HG03103 (cell line): ENCODE data around the gene TTC7B.

Source experiments
- ATAC-seq: cut with Tn5 transposase; IDR thresholded peaks from one replicate; pipeline ENCODE4 v1.9.1; 2021; ENCODE audit warnings: low read depth; ENCODE audit not compliant: unreplicated experiment

The TTC7B gene

DNA sequence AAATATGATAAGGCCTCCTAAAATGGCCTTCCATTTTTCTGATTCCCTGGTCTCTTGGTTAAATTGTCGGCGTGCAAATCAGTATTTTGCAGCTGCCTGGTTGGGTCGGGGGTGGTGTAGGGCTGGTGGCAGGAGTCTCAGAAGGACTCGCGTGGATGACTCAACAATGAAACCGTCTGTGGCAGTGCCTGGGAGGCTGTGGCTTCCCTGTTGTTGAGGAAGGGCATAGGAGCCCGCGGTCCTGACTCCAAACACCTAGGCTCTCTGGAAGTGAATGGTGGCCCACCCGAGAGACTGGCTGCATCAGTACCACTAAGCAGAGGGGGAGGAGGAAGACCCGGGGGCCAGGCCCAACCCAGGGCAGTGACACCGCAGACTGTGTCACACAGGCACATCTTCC, 207.9 kb downstream of the TTC7B start:
- no peak for ATAC-seq

DNA sequence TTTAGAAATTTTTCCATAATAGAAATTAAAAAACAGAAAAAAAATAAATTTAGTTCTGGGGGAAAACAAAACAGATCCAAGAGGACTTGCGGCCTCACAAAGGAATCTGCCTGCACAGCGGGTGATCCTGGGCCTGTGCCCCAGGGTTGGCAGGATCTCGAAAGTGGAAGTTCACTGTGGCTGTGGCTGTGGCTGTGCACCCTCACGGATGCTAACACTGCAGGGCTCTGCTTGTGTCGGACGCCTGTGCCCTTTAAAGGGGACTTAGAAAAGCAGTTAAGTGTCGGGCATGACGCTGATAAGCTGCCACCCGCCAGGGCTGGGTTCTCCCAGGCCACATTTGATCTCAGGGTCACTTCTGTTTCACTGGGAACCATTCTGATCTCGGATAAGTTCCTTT, 209.1 kb downstream of the TTC7B start:
- no peak for ATAC-seq

DNA sequence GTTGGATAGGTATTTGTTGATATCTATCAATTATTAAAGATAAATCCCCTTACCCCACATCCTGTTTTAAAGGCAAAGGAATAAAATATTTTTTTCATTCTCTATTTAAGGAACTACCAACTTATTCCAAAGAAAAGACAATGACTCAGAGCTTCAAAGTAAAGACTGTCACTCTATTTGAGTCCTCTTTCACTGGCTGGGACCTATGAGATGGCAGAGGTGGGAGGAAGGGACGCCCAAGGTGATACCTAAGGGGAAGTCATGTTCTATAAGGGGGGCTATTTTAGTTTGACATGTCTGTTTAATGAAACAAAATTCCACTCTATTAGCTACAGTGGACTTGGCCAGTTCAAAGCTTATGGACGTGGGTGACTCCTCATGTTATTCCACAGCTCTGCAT, 209.8 kb downstream of the TTC7B start:
- no peak for ATAC-seq

DNA sequence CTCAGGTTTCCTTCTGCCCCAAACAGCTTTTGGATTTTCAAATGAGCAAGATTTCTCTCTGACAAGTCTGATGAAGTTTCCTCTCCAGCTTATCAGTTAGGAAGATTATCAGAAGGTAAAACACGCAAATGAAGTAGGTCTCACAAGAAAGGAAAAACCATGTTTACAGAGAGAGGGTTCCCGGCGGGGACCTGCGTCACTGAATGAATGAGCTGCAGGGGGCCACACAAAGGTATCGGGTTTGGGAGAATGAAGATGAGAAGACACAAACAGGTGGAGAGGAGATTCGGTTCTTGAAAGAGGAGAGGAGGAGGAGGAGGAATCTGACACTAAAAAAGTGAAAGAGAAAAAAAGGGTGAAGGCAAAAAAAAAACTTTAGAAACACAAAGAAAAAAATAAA, 210.8 kb downstream of the TTC7B start:
- ATAC-seq, result no peak

DNA sequence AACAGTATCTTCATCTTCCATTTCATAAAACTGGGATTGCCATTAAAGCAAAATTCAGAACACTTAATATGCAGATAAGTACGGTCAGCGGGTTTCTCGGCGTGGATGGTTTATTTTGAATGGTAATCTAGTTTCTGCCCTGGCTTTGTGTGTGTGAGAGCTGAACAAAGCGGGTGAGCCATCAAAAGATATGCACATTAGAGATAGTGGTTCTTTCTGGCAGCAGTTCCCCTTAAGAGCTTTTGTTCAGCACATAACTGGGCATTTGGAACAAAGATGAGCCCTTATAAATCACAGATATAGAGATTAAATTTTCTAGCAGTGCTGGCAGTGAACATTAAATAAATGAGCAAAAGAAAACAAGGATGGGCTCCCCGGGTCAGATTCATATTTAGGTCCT, 211.9 kb downstream of the TTC7B start:
- ATAC-seq, result no peak

DNA sequence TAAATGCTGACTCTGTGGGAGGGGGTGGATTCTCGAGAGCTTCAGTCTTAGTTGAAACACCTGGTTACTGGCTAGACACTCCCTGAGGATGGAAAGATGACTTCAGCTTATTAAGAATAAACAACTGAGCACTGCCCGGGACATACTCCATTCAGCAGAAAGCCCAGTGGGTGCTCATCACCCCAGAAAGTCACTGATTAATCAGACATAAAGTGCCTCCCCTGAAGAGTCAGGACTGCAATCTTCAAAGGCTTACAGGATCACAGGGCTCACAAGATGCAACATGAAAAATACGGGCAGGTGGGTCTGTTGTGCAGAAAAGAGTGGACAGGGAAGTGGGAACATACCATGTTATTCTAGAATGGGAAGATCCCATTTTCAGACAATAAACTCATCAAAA, 212.4 kb downstream of the TTC7B start:
- ATAC-seq, result no peak

DNA sequence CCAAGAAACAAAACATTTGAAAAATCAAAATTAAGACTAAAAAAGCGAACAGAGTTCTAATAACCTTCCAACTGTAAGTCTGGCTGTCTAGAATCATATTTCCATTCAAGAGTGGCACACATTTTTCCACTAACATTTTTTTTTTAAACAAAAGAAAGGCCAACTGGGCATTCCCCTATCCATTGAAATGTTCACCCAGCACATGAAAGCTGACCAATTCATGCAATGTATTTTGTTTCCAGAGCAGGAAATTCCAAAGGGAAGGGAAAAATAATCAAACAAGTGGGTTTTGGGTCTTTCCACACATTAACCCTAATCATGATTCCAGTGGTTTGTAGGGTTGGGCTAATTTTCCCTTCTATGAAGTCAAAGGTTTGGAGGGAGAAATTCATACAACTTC, 212.9 kb downstream of the TTC7B start:
- no peak for ATAC-seq

DNA sequence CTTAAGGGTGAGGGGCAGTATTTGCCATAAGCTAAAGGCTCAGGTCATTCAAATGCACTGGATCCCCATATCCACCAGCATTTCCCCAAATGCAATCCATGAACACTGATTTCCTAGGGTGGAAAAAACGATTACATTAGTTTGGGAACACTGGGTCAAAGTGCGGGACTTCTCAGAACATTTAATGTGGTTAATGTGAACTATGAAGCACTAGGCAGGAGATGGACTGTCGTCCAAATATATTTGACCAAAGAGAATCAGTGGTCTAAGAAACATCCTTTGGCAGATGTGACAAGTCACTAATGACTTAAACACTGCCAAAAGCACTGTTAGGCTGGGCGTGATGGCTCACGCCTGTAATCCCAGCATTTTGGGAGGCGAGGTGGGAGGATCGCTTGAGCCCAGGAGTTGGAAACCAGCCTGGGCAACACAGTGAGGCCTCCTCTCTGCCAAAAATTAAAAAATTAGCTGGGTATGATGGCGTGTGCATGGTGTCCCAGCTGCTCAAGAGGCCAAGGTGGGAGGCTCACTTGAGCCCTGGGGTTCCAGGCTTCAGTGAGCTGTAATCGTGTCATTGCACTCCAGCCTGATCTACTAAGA, 214.0 kb downstream of the TTC7B start:
- ATAC-seq, result no peak

DNA sequence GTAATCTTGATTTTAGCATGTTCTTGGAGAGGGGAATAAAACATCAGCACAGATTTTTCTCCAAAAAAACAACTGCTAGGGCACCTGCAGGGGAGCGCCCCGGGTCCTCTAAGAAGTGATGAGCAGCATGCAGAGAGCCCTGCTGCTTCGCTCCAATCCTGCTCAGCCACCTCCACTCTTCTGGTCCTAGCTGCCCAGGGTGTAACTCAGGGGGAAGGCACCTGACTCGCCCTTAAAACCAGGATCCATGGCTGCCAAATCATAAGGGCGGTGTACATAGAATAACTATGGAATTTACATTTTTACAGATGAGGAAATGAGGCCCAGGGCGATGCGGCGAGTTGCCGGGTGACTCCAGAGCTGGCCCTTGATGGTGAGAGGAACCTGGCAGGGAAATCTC, 214.7 kb downstream of the TTC7B start:
- no peak for ATAC-seq

DNA sequence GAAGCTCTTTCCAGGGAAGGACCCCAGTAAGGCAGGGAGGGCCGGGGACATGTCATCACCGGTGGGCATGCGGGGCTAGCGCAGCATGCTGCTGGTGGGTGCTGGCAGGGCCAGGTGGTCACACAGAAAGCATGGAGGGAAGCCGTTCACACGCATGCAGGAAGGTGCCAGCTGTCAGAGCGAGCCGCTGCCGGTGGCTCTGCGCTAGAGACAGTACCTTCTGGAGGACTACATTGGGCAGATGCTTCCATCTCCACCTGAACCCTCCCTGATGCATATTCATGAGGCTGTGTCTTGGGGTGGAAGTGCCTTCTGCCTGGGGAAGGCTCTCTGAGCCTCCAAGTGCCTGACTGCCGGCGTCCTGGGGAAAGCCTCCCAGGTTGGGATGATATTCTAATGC, 215.6 kb downstream of the TTC7B start:
- ATAC-seq, result no peak

DNA sequence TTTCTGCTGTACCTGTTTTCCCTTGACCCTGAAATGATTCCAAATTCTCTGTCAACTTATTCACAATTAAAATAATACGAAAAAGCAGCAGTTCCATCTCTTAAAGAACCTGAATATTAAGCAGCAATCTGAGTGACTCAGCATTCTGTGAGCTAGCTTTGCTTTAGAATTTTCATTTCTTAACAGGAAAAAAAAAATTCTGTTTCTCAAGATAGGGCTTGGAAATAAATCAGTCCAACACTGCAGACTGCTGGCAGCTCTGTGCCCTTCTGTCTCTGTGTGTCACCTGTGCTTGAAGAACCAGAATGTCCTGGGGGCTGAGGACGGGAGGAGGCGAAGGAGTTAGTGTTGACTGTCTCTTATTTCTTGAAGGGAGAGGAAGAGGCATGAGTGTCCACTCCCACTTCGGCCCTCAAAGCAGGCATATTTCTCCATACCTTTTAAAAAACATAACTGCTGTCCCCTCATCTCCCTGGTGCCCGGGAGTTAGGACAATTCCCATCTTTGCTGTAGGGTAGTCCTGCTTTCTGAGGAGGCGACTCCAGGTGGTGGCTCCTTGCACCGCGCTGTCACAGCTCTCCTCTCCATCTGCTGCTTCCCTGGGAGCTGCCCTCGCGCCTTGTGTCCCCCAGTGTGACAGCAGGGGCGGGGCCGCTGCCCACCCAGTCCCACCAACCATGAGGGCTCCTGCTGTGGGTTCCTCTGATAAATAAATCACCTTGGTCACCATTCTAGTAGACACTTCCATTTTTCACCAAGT, 216.3 kb downstream of the TTC7B start:
- no peak for ATAC-seq

DNA sequence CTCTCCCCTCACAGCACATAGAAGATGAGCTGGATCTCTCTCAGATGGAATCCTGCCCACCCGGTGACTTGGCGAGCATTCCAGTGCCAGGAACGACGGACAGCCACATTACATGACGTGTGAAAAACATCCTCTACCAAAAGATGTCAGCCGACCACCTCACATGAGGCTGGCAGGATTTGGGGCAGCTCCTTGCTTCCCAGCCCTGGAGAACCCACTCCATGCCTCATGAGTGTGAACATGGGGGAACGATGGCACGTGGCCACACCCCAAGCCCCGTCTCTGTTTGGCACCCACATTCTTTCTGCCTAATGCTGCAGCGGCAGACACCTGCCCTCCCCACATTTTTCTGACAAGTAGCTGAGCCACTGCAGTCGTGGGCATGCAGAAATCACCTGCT, 216.9 kb downstream of the TTC7B start:
- no peak for ATAC-seq

DNA sequence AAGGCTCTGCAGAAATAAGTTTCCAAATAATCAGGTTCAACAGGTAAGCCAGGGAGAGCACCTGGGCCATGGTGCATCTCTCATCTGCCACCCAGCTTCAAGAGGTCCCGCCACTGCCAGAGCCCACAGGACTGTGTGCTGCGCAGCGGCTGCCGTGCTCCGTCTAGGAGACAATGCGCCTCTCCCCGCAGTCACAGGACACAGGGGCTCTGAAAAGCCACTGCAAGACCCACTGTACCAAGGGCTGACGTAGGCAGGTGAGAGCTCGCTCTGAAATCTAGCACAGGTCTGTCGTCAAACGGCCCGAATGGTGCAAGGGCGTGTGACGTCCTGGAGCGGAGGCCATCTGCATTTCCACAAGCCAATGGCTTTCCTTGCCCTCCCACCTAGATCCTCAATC, 218.3 kb downstream of the TTC7B start:
- no peak for ATAC-seq

DNA sequence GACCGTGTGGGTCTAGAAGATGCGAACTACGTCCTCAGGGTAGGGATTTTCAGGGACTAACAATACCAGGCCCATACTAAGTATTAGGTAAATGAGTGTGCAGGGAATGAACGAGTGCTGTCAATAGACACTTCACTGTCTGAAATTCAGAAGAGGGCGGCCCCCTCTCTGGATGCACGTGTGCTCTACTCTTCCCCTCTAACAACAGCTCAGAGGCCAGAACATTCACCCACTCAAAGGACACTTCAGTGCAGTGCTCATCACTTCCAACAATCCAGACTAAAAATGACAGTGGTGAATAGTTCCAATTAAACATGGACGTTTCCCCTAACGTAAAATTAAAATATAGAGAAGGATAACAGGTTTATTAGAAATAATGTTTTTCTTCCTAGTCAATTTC, 219.5 kb downstream of the TTC7B start:
- no peak for ATAC-seq

DNA sequence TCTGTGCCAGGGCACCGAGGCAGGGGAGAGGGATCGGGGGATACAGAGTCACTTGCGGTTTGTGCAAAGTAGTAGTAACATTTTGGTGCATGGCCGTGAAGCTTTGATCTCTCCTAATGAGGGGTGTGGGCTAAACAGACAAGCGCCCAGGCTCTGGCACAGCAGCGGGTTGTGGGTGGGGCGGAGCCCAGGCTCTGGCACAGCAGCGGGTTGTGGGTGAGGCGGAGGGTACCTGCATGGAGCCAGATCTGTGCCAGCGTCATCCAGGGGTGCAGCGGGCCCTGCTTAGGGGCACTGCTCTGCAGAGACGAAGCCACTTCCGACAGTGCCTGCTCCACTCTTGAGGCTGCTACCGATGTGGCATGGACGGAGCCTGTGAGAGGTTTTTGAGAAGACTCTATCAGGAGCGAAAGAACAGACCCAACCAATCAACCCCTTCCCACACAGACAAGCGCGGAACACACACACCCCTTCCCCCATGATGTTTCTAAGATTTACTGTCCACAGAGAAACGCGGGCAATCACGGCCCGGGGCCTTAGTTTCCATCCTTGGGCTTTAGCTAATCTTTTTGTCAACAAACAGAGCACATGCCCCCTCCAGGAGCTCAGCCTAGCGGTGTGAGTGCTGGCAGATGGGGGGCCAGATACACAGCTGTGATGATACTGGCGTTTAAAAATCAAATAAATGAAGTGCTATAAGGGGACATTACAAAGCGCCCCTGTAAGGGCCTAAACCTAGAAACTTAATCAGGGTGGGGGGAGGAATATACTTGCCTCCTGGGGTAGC, 222.8 kb downstream of the TTC7B start:
- no peak for ATAC-seq

DNA sequence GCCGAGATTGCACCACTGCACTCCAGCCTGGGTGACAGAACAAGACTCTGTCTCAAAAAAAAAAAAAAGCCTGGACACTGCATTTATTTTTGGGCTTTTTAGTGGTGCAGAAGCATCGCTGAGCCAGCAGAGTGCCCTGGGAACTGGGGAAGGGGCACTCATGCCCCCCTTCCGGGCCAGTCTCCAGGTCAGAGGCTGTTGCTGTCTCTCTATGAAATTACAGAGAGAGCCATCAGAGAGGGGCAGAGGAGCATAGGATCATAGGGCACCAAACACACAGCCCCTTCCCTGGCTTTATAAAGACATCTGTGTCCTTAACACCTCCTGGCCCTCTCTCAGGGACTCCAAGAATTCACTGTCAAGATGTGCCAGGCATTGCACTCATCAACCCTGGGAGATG, 223.6 kb downstream of the TTC7B start:
- no peak for ATAC-seq

DNA sequence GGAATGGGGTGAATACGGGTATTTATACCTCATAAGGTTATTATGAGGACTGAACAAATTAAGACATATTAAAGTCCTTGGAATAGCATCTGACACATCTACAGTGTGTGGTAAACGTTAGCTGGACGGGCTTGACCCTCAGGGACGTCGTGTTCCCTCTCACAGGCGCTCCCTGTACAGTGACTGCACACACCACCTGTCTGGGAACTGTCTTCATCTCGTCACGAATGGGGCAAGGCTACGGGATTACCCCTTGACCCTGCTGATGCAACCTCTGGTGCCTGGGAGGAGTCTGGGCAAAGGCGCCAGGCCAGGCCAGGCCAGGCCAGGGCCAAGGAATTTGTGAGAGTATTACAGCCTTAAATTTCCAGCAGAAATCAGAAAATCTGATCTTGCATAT, 228.3 kb downstream of the TTC7B start:
- ATAC-seq, result no peak

DNA sequence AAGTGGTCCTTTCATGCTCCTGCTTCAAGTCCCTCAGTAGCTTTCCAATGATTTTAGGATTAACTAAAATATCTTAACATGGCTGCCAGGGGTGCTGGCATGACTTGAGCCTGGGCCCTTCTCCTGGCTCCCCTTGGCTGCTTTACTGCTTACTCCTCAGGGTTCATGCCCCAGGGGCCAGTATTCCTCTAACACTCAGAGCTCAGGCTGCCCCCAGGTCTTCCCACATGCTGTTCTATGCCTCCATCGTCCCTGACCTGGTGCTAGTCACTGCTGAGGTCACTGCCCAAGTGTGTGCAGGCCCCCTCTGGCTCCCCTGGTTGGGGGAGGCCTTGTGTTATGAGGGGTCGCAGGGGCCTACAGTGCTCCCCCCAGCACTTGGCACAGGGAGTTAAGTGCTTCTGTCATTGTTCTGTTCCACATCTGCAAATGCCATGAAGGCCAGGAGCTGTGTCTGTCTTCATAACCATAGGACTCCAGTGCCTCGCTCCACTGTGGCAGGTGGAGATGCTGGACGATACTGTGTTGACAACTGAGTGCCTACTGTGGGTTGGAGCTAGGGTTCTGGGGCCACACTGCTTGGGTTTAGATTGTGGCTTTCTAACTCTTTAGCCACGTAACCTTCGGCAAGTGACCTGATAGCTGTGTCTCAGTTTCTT, 228.8 kb downstream of the TTC7B start:
- ATAC-seq, result no peak

DNA sequence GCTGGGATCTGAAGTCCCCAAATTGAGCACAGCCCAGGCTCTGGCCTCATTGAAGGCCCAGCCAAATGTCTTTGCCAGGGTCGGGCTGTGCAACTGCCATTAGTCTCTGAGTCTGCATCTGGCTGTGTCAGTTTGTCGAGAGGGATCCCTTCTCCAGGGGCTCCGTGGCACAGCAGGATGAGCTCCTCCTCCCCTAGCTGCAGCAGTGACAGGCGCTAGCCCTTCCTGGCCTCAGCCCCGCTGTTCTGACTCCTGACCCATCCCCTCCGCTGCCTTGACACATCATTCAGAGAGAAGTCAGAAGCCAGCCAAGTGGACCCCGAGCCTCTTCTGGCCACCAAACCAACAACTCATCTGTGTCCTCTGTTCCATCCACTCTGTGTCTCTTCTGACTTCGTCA, 231.1 kb downstream of the TTC7B start:
- ATAC-seq, result no peak

DNA sequence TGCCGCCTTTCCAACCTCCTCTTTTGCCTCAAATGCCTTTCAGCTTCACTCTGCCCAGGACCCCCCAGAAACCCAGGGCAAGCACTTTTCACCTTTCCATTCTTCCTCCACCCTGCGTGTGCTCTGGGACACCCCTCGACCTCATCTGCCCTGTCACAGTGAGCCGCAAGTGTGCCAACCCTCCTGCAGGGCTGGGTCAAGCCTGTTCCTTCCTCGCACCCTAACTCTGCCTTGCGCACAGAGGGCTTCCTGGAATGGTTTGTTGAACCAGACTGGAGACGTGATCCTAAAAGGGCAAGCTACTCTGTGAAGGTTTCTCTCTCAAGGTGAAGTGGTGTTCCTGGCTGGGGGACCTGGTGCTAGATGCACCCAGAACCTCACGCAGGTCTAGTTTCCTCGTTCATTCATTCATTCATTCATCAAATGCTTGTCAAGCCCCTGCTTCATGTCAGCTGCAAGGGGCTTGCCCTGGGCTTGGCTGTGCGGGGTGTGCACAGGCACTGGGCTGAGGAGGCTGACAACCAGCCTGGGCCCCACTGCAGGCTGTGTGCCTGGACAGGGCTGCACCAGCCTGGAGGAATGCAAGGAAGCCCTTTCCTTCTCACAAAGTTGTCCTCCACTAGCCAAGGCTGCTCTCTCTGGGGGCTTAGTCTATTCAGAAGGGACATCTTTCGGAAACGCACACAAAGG, 232.2 kb downstream of the TTC7B start:
- ATAC-seq, result no peak

DNA sequence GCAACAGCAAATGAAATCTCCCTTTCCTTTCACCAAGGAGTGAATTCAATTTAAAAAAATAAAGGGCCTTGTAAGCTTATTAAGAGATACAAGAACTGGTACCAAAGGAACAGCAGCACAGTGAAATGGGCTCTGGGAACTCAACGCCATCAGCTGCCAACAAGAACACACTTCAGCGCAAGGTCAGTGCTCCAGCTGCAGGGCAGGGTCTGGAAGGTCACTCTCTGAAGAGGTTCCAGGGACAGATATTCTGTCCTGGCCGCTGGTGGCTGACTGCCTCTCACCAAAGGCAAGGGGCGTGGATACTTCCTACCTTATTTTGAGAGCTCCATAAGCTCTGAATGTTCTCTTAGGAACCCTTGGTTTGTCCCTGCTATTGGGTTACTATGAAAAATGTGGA, 232.8 kb downstream of the TTC7B start:
- no peak for ATAC-seq
